Memory B cell (primary cell): ENCODE data around the gene ANGEL1.

Experiments used
- ATAC-seq: fragments of 150-1000 bp; cut with Tn5 transposase; 2 replicates; pipeline ENCODE4 v1.10.0; 2021; ENCODE audit warnings: low read depth, mild to moderate bottlenecking, moderate library complexity
- DNase-seq, 2 donors: peaks; one replicate each; pipeline ENCODE4 v3.0.0; 2022; ENCODE audit warnings: low spot score in 2 of 2
- H3K27ac Mint-ChIP-seq: one replicate; pipeline ENCODE4 v1.8.0; 2022; ENCODE audit warnings: mild to moderate bottlenecking, moderate library complexity, mixed read lengths
- H3K27me3 Mint-ChIP-seq: one replicate; pipeline ENCODE4 v1.8.0; 2022; ENCODE audit warnings: mixed read lengths
- H3K36me3 Mint-ChIP-seq: one replicate; pipeline ENCODE4 v1.8.0; 2022; ENCODE audit warnings: mild to moderate bottlenecking, mixed read lengths
- H3K4me1 Mint-ChIP-seq: one replicate; pipeline ENCODE4 v1.8.0; 2022; ENCODE audit warnings: mixed read lengths
- H3K4me3 Mint-ChIP-seq: one replicate; pipeline ENCODE4 v1.8.0; 2022; ENCODE audit warnings: mild to moderate bottlenecking, moderate library complexity, mixed read lengths
- H3K9me3 Mint-ChIP-seq: one replicate; pipeline ENCODE4 v1.8.0; 2022; ENCODE audit warnings: mixed read lengths

Gene ANGEL1, protein sequence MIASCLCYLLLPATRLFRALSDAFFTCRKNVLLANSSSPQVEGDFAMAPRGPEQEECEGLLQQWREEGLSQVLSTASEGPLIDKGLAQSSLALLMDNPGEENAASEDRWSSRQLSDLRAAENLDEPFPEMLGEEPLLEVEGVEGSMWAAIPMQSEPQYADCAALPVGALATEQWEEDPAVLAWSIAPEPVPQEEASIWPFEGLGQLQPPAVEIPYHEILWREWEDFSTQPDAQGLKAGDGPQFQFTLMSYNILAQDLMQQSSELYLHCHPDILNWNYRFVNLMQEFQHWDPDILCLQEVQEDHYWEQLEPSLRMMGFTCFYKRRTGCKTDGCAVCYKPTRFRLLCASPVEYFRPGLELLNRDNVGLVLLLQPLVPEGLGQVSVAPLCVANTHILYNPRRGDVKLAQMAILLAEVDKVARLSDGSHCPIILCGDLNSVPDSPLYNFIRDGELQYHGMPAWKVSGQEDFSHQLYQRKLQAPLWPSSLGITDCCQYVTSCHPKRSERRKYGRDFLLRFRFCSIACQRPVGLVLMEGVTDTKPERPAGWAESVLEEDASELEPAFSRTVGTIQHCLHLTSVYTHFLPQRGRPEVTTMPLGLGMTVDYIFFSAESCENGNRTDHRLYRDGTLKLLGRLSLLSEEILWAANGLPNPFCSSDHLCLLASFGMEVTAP

GRCh38 chr14:76812422-76813383, at the start of gene ANGEL1:
Gene ANGEL1, minus strand, starts transcription at chr14:76812882. Its CDS starts 55 bp downstream, at chr14:76812827.
- peak; percentile 96 to 98 for DNase-seq
- H3K27ac Mint-ChIP-seq, result peak within 1 kb of the TSS; percentile 95
- peak; percentile 92 for ATAC-seq
- H3K9me3 Mint-ChIP-seq, result no peaks in the 10 kb centered on the region
- peaks cover 13% of the 10 kb centered on the region for H3K36me3 Mint-ChIP-seq
- H3K4me3 Mint-ChIP-seq, result peak within 1 kb of the TSS; percentile 94
- H3K4me1 Mint-ChIP-seq, result peaks cover 24% of the 10 kb centered on the region
- no peaks in the 10 kb centered on the region for H3K27me3 Mint-ChIP-seq

DNA sequence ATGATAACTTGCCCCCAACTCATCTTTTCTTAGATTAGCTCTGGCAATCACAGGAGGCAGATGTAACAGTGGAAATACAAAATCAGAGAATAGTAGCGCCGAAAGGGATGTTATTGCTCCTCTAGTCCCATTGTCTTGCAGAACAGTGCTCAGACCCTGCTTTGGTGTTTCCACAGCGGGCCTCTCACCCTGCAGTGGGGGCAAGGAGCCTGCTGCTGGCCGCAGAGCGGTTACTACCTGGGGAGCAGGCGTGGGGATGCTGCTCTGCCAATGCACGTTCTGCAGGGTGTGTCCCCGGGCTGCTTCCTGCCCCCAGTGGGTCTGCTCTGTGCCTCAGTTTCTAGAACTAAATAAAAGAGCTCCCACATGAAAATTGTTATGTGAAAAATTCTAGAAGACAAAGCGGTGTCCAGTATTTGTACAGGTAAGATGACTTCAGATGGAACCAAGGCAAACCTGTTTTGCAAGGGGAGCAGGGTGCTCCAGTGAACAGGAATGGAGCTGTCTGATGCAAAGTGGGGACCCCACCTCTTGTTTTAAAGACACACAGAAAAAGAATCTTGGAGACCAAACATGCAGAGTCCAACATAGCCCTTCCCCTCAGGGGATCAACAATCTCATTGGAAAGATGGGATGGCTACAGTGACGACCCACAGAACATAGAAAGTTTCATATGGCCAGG, 49.0 kb upstream of the ANGEL1 start:
- ATAC-seq, result no peak
- H3K4me3 Mint-ChIP-seq, result no peak overlapping the region
- no peak overlapping the region for H3K27ac Mint-ChIP-seq
- no peak for DNase-seq
- H3K9me3 Mint-ChIP-seq, result no peaks in the 10 kb centered on the region
- peaks cover 16% of the 10 kb centered on the region for H3K27me3 Mint-ChIP-seq
- peaks cover 16% of the 10 kb centered on the region for H3K4me1 Mint-ChIP-seq
- H3K36me3 Mint-ChIP-seq, result no peaks in the 10 kb centered on the region

DNA sequence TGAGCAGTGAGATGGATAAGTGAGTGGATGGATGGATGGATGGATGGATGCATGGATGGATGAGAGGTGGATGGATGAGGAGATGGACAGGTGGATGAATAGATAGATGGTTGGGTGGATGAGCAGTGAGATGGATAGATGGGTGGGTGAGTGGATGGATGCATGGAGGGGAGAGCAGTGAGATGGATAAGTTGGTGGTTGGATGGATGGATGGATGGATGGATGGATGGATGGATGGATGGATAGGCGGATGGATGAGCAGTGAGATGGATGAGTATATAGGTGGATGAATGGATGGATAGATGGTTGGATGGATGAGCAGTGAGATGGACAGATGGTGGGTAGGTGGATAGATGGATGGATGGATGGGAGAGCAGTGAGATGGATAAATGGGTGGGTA, 44.1 kb upstream of the ANGEL1 start:
- Mint-ChIP-seq H3K9me3 (no peaks in the 10 kb centered on the region), H3K4me1 (peaks cover 4% of the 10 kb centered on the region), H3K27ac (no peak overlapping the region), H3K36me3 (no peaks in the 10 kb centered on the region), H3K4me3 (no peak overlapping the region), H3K27me3 (peaks cover 22% of the 10 kb centered on the region)
- no peak for ATAC-seq
- DNase-seq, result no peak

GRCh38 chr14:76855066-76855465, 42.4 kb upstream of the ANGEL1 start:
- Mint-ChIP-seq H3K36me3 (no peaks in the 10 kb centered on the region), H3K27ac (no peak overlapping the region), H3K9me3 (no peaks in the 10 kb centered on the region), H3K4me3 (no peak overlapping the region), H3K4me1 (peaks cover 4% of the 10 kb centered on the region), H3K27me3 (peaks cover 20% of the 10 kb centered on the region)
- no peak for DNase-seq
- ATAC-seq, result no peak

GRCh38 chr14:76848879-76849278, 36.2 kb upstream of the ANGEL1 start:
- DNase-seq (no peak), ATAC-seq (peak; percentile 41)
- Mint-ChIP-seq H3K27ac (no peak overlapping the region), H3K36me3 (no peaks in the 10 kb centered on the region), H3K4me3 (no peak overlapping the region), H3K4me1 (peaks cover 12% of the 10 kb centered on the region), H3K27me3 (peaks cover 10% of the 10 kb centered on the region), H3K9me3 (no peaks in the 10 kb centered on the region)

- H3K4me1 Mint-ChIP-seq, result peaks cover 12% of the 10 kb centered on the region
- no peaks in the 10 kb centered on the region for H3K36me3 Mint-ChIP-seq
- peaks cover 12% of the 10 kb centered on the region for H3K27me3 Mint-ChIP-seq
- no peaks in the 10 kb centered on the region for H3K9me3 Mint-ChIP-seq
- H3K4me3 Mint-ChIP-seq, result no peak overlapping the region
- H3K27ac Mint-ChIP-seq, result no peak overlapping the region
- no peak for DNase-seq
- peak; percentile 67 for ATAC-seq
These were observed 33.8 kb upstream of the ANGEL1 start for GRCh38 chr14:76846331-76847047.

DNA sequence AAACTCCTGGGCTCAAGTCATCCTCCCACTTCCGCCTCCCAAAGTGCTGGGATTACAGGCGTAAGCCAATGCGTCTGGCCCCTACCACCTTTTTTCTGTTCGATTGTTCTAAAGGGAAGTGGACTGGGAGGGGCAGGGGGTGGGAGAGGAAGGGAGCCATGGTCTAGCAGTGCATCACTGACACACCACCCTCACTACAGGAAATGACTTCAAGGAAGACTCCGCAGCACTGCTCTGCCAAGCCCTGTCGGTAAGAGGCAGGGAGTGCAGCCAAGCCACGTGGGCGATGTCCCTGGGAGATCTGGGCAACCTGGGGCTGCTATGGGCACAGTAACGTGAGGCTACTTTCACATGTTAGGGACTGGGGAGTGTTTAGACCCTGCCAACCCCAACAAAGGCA, 31.5 kb upstream of the ANGEL1 start:
- DNase-seq, result peak in 1 of 2 donors; percentile 11
- Mint-ChIP-seq H3K9me3 (no peaks in the 10 kb centered on the region), H3K27me3 (peaks cover 13% of the 10 kb centered on the region), H3K27ac (no peak overlapping the region), H3K36me3 (no peaks in the 10 kb centered on the region), H3K4me3 (no peak overlapping the region), H3K4me1 (peaks cover 12% of the 10 kb centered on the region)
- ATAC-seq, result peak; percentile 85

- no peak overlapping the region for H3K27ac Mint-ChIP-seq
- no peak for DNase-seq
- H3K9me3 Mint-ChIP-seq, result no peaks in the 10 kb centered on the region
- no peaks in the 10 kb centered on the region for H3K36me3 Mint-ChIP-seq
- H3K4me3 Mint-ChIP-seq, result no peak overlapping the region
- H3K4me1 Mint-ChIP-seq, result peaks cover 12% of the 10 kb centered on the region
- peaks cover 15% of the 10 kb centered on the region for H3K27me3 Mint-ChIP-seq
- no peak for ATAC-seq
These were observed 29.7 kb upstream of the ANGEL1 start for GRCh38 chr14:76842414-76842813.

DNA sequence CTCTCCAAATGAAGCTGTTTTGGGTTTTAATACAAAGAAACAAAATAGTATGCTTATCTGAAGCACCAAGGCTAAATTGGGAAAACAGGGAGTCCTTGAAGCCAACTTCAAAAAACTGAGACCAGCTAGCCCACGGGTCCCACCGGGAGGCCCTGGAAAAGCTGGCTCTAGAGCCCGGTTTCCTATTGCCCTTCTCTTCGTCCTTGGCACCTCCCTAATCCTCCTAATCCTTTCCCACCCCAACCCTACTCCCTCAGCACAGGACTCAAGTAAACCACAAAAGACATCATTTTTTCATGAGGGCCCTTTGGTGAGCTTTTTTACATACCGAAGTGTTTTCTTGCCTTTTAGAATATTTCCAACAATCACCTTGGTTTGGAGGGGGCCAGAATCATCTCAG, 24.8 kb upstream of the ANGEL1 start:
- no peak for ATAC-seq
- Mint-ChIP-seq H3K4me1 (no peaks in the 10 kb centered on the region), H3K9me3 (no peaks in the 10 kb centered on the region), H3K4me3 (no peak overlapping the region), H3K27ac (no peak overlapping the region), H3K36me3 (no peaks in the 10 kb centered on the region), H3K27me3 (peaks cover 13% of the 10 kb centered on the region)
- no peak for DNase-seq

- Mint-ChIP-seq H3K36me3 (no peaks in the 10 kb centered on the region), H3K9me3 (no peaks in the 10 kb centered on the region), H3K27me3 (peaks cover 13% of the 10 kb centered on the region), H3K4me3 (no peak overlapping the region), H3K4me1 (no peaks in the 10 kb centered on the region), H3K27ac (no peak overlapping the region)
- ATAC-seq (no peak), DNase-seq (no peak)
These were observed 23.4 kb upstream of the ANGEL1 start for GRCh38 chr14:76836029-76836630.

DNA sequence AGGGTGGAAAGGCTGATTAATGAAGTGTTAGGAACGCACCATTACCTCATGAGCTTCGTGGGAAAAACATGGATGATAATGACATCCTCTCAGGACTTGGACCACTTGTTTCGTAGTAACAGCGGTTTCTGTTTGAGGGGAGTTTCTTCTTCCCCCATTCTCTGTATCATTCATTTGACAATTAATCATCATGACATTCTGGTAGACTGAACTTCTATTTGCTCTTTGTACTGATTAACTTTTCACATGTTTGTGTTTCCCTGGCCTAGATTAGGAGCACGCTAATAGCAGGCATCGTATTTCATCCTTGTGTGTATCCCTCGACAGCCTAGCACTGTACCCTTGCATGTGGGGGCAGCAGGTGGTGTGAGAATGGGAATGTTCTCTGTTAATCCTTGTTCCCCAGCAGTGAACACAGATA, 21.6 kb upstream of the ANGEL1 start:
- Mint-ChIP-seq H3K9me3 (no peaks in the 10 kb centered on the region), H3K27ac (no peak overlapping the region), H3K27me3 (peaks cover 12% of the 10 kb centered on the region), H3K36me3 (no peaks in the 10 kb centered on the region), H3K4me1 (no peaks in the 10 kb centered on the region), H3K4me3 (no peak overlapping the region)
- no peak for ATAC-seq
- no peak for DNase-seq

- H3K4me1 Mint-ChIP-seq, result no peaks in the 10 kb centered on the region
- no peaks in the 10 kb centered on the region for H3K36me3 Mint-ChIP-seq
- no peak overlapping the region for H3K27ac Mint-ChIP-seq
- H3K27me3 Mint-ChIP-seq, result peaks cover 11% of the 10 kb centered on the region
- no peak overlapping the region for H3K4me3 Mint-ChIP-seq
- ATAC-seq, result no peak
- no peaks in the 10 kb centered on the region for H3K9me3 Mint-ChIP-seq
- no peak for DNase-seq
These were observed 20.3 kb upstream of the ANGEL1 start for GRCh38 chr14:76833011-76833410.
